Gastroesophageal sphincter (tissue), 4 donors: Measurements from ENCODE around the gene UBIAD1. TPM values are rescaled to one million over a fixed set of nuclear protein-coding genes. Genes with fewer than 3 reads are reported as not detected.

ENCODE experiments used
- ATAC-seq: fragments of 150-250 bp; one replicate; pipeline ENCODE4 v1.9.1; 2016; ENCODE audit warnings: mild to moderate bottlenecking, moderate library complexity
- H3K27ac ChIP-seq, 4 donors: fragments of 200-600 bp; sonication (generic) in 3 of 4; 1 replicate in 3 of 4; 2 replicates in 1 of 4; pipeline ENCODE4 v1.5.1; 2016 to 2019
- H3K27me3 ChIP-seq: fragments of 200-600 bp; sonication (generic); one replicate; pipeline ENCODE4 v1.5.1; 2019
- H3K36me3 ChIP-seq, 2 donors: fragments of 200-600 bp; sonication (generic); one replicate each; pipeline ENCODE4 v1.5.1; 2019; ENCODE audit warnings: control low read depth in 1 of 2
- H3K4me1 ChIP-seq, 3 donors: fragments of 200-600 bp; sonication (generic); 1 replicate in 2 of 3; 2 replicates in 1 of 3; pipeline ENCODE4 v1.5.1; 2016 to 2019; ENCODE audit warnings: control low read depth in 2 of 3
- H3K4me3 ChIP-seq, 2 donors: fragments of 200-600 bp; sonication (generic); one replicate each; pipeline ENCODE4 v1.5.1; 2019; ENCODE audit warnings: mild to moderate bottlenecking in 1 of 2, moderate library complexity in 1 of 2
- H3K9me3 ChIP-seq, 3 donors: fragments of 200-600 bp; sonication (generic); one replicate each; pipeline ENCODE4 v1.5.1; 2017 to 2019; ENCODE audit warnings: control low read depth in 2 of 3
- CTCF ChIP-seq, 4 experiments: fragments of 200-600 bp in 2 of 4; fragments of 450-650 bp in 2 of 4; sonication (generic) in 1 of 4; IDR thresholded peaks; one replicate each; pipeline ENCODE4 v1.5.1; 2017 to 2019; ENCODE audit warnings: antibody characterized with exemption in 4 of 4, mild to moderate bottlenecking in 2 of 4, moderate library complexity in 2 of 4
- EP300 ChIP-seq: sonication (generic); formaldehyde crosslinking; IDR thresholded peaks from one replicate; pipeline ENCODE4 v1.6.1; 2017; ENCODE audit warnings: antibody characterized with exemption, mild to moderate bottlenecking
- POLR2A ChIP-seq, 2 donors: fragments of 450-650 bp; IDR thresholded peaks; one replicate each; pipeline ENCODE4 v1.6.1; 2017; ENCODE audit warnings: antibody characterized with exemption in 2 of 2, mild to moderate bottlenecking in 2 of 2, moderate library complexity in 1 of 2
- POLR2AphosphoS5 ChIP-seq: sonication (generic); formaldehyde crosslinking; IDR thresholded peaks from one replicate; pipeline ENCODE4 v1.6.1; 2017; ENCODE audit warnings: antibody characterized with exemption
- WGBS, 2 donors: methylation state at CpG; one replicate each; pipeline ENCODE4 v1.1.5; 2018; ENCODE audit warnings: low coverage in 1 of 2; 5-methylcytosine and 5-hydroxymethylcytosine counted together
- small RNA-seq, 4 donors: library from RNA; depleted of rRNA; stranded (forward); fragments of <200 nt; gene quantifications; one replicate each; pipeline ENCODE3, GENCODE V24; 2016
- total RNA-seq, 4 donors: library from RNA; depleted of rRNA; stranded (reverse); fragments of >200 nt; gene quantifications; one replicate each; pipeline ENCODE4 v1.1.0, GENCODE V29; 2016

Gene UBIAD1
- total RNA-seq, 4 donors from 2014 or later, result 11.7 to 16.3 (median 14.0) TPM

- no peak overlapping the region for H3K27ac ChIP-seq
- 40 to 74% methylated on average over 2 to 6 of the region's 13 CpGs for WGBS, 2 donors
- TF ChIP-seq CTCF (IDR thresholded peaks at IDR 0.05) (no peak), POLR2A (IDR thresholded peaks at IDR 0.05) (no peak)
- H3K4me3 ChIP-seq, result no peak overlapping the region
- no peaks in the 10 kb centered on the region for H3K36me3 ChIP-seq
- H3K4me1 ChIP-seq, result no peaks in the 10 kb centered on the region
- ATAC-seq, result no peak
- no peaks in the 10 kb centered on the region for H3K9me3 ChIP-seq
- peaks cover 84% of the 10 kb centered on the region for H3K27me3 ChIP-seq
Measured at GRCh38 chr1:11334261-11334804, 61.3 kb downstream of the UBIAD1 start.

- ATAC-seq, result no peak
- H3K4me3 ChIP-seq, result no peak overlapping the region
- TF ChIP-seq CTCF (IDR thresholded peaks at IDR 0.05), result no peak
- TF ChIP-seq POLR2A (IDR thresholded peaks at IDR 0.05), result no peak
- TF ChIP-seq EP300, result no peak
- no peak for TF ChIP-seq POLR2AphosphoS5
- no peaks in the 10 kb centered on the region for H3K9me3 ChIP-seq
- H3K27ac ChIP-seq, result no peak overlapping the region
- WGBS, 2 donors, result 70% methylated on average over 4 of the region's 7 CpGs; no CpG with 5 or more reads in 1 of the 2 donors
- H3K4me1 ChIP-seq, result peaks cover 0 to 3% (median 0%) of the 10 kb centered on the region in 3 donors
- H3K36me3 ChIP-seq, result no peaks in the 10 kb centered on the region
- peaks cover 88% of the 10 kb centered on the region for H3K27me3 ChIP-seq
Measured at GRCh38 chr1:11334821-11335220, 61.8 kb downstream of the UBIAD1 start.

- peaks cover 88% of the 10 kb centered on the region for H3K27me3 ChIP-seq
- no peaks in the 10 kb centered on the region for H3K36me3 ChIP-seq
- ATAC-seq, result no peak
- H3K9me3 ChIP-seq, result no peaks in the 10 kb centered on the region
- TF ChIP-seq POLR2AphosphoS5, result no peak
- TF ChIP-seq EP300, result no peak
- TF ChIP-seq POLR2A (IDR thresholded peaks at IDR 0.05), result no peak
- no peak for TF ChIP-seq CTCF (IDR thresholded peaks at IDR 0.05)
- 100% methylated on average over 3 of the region's 7 CpGs; no CpG with 5 or more reads in 1 of the 2 donors for WGBS, 2 donors
- H3K4me1 ChIP-seq, result peaks cover 0 to 8% (median 0%) of the 10 kb centered on the region in 3 donors
- no peak overlapping the region for H3K4me3 ChIP-seq
- H3K27ac ChIP-seq, result no peak overlapping the region
Measured at GRCh38 chr1:11335417-11336056, 62.5 kb downstream of the UBIAD1 start.

- Histone ChIP-seq H3K4me1 (peaks cover 0 to 8% (median 0%) of the 10 kb centered on the region in 3 donors), H3K4me3 (no peak overlapping the region), H3K36me3 (no peaks in the 10 kb centered on the region), H3K9me3 (no peaks in the 10 kb centered on the region), H3K27me3 (peaks cover 96% of the 10 kb centered on the region), H3K27ac (no peak overlapping the region)
- TF ChIP-seq POLR2A (IDR thresholded peaks at IDR 0.05) (no peak), CTCF (IDR thresholded peaks at IDR 0.05) (peak in 3 of 4 experiments; percentile 8 to 65 (median 26))
- 15 to 19% methylated on average over 10 to 12 of the region's 12 CpGs for WGBS, 2 donors
- ATAC-seq, result no peak
Measured at GRCh38 chr1:11337580-11338073, 64.6 kb downstream of the UBIAD1 start.

Small RNA genes lying within 50 kb of the gene (small RNA-seq; reads per million reads assigned to genes)
- gene RNU6-291P (0 reads per million in 4 donors), gene RPL39P6 (0 reads per million in 4 donors)

Other genes starting within 250 kb of the UBIAD1 start
- gene MASP2, start 226.0 kb upstream of the UBIAD1 start, total RNA-seq, result under 1 TPM in 1 of 4 donors, not detected in 3; 0.13 TPM
- 10 to 100 TPM; 29.3 to 54.0 (median 34.1) TPM for gene SRM, start 213.2 kb upstream of the UBIAD1 start, total RNA-seq
- gene EXOSC10, start 173.3 kb upstream of the UBIAD1 start, total RNA-seq, result 10 to 100 TPM; 39.3 to 56.2 (median 41.0) TPM
- gene ANGPTL7, start 83.8 kb upstream of the UBIAD1 start, total RNA-seq, result 10 to 100 TPM in 2 of 4 donors, 1 to 10 TPM in 2; 2.2 to 13.5 (median 9.0) TPM
- 10 to 100 TPM; 32.4 to 55.4 (median 42.5) TPM for gene MTOR, start 10.6 kb upstream of the UBIAD1 start, total RNA-seq
- under 1 TPM in 1 of 4 donors, not detected in 3; 0.19 TPM for gene DISP3, start 206.0 kb downstream of the UBIAD1 start, total RNA-seq